Measurements from ENCODE around the gene LRRC23. TPM values are rescaled to one million over a fixed set of nuclear protein-coding genes. Genes with fewer than 3 reads are reported as not detected.
"Not testable (repeated sequence)": the region's sequence is repeated elsewhere in the genome, so short reads cannot be mapped to it uniquely, and the experiment has no call there.

Gene LRRC23
- total RNA-seq, 1 experiment from 2014 or later = 8.0 TPM

DNA sequence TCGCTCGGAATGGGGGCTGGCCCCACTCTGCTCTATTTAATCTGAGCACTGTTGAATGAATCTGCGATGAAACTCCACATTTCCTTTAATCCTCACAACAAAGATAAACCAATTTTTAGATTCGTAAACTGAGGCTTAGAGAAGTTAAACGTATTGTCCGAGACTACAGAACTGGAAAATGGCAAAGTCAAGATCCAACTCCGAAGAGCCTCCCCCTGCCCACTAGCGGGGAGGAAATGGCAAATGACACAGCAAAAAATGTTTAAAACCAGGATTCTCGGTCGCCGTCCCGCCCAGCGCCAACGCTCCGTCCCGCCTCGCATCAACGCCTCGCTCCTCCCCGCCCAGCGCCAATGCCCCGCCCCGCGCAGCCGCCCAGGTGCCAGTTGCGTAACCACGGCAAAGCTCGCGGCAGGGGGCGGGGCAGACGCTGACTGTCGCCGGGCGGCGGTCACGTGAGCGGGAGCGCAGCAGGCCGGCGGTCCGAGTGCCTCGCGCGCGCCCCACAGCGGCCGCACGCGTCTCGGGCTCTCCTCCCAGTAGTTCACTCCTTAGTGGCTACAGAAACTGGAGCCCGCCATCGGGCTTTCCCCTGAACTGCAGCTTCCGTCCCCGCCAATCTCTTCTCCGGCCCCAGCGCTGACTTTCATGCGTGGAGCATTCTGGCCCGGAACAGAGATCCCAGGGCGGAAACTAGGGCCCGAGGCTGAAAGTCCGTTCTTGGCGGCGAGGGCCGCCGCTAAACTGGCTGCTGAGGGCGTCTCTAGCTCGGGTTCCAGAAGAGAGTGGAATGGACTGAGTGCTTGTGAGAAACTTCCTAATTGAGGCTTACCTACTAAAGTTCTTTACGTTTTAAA lies 13.6 kb upstream of the LRRC23 start (continued):
- TF ChIP-seq, protein P1, sequence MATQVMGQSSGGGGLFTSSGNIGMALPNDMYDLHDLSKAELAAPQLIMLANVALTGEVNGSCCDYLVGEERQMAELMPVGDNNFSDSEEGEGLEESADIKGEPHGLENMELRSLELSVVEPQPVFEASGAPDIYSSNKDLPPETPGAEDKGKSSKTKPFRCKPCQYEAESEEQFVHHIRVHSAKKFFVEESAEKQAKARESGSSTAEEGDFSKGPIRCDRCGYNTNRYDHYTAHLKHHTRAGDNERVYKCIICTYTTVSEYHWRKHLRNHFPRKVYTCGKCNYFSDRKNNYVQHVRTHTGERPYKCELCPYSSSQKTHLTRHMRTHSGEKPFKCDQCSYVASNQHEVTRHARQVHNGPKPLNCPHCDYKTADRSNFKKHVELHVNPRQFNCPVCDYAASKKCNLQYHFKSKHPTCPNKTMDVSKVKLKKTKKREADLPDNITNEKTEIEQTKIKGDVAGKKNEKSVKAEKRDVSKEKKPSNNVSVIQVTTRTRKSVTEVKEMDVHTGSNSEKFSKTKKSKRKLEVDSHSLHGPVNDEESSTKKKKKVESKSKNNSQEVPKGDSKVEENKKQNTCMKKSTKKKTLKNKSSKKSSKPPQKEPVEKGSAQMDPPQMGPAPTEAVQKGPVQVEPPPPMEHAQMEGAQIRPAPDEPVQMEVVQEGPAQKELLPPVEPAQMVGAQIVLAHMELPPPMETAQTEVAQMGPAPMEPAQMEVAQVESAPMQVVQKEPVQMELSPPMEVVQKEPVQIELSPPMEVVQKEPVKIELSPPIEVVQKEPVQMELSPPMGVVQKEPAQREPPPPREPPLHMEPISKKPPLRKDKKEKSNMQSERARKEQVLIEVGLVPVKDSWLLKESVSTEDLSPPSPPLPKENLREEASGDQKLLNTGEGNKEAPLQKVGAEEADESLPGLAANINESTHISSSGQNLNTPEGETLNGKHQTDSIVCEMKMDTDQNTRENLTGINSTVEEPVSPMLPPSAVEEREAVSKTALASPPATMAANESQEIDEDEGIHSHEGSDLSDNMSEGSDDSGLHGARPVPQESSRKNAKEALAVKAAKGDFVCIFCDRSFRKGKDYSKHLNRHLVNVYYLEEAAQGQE (IDR thresholded peaks at IDR 0.05; ENCODE audit: low read depth) = no peak
- TF ChIP-seq, protein P2, sequence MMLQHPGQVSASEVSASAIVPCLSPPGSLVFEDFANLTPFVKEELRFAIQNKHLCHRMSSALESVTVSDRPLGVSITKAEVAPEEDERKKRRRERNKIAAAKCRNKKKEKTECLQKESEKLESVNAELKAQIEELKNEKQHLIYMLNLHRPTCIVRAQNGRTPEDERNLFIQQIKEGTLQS (IDR thresholded peaks at IDR 0.05) = no peak

DNA sequence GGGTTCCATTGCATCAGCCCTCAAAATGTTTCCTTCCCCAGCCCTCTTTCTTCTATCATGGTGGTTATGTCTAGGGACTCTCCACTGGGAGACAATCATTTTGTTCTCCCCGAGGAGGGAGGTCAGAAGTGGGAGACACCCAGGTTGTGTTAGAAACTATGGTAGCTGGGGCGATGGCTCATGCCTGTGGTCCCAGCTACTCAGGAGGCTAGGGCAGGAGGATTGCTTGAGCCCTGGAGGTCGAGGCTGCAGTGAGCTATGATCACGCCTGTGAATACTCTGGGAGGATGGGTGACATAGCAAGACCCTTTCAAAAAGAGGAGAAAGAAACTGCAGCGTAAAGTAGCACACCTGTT lies 13.0 kb upstream of the LRRC23 start:
- Histone ChIP-seq H3K36me3 (ENCODE audit: control insufficient read depth in 1 of 2, insufficient read depth in 2 of 2, low read length in 2 of 2) (no peaks in the 10 kb centered on the region; a peak in 1 of 4 replicates), H3K79me2 (ENCODE audit: insufficient read depth, low read length) (no peaks in the 10 kb centered on the region), H3K27ac (ENCODE audit: low read depth, low read length) (peak overlapping the region; percentile 51), H3K27me3 (ENCODE audit: insufficient read depth, low read length) (no peaks in the 10 kb centered on the region), H3K9me3 (ENCODE audit: control insufficient read depth in 1 of 2, insufficient read depth in 1 of 2, low read depth in 1 of 2, low read length in 2 of 2) (no peaks in the 10 kb centered on the region), H2AFZ (ENCODE audit: low read depth, low read length, poor library complexity, severe bottlenecking) (peak overlapping the region; percentile 57), H4K20me1 (ENCODE audit: insufficient read depth) (no peaks in the 10 kb centered on the region), H3K4me3 (replicated peaks in 1 of 2; ENCODE audit: low read depth in 1 of 2, low read length in 2 of 2) (peak overlapping the region; percentile 13 to 33), H3K4me2 (ENCODE audit: low read length) (peak overlapping the region; percentile 73), H3K9me2 (ENCODE audit: insufficient read depth) (no peaks in the 10 kb centered on the region), H3K9ac (ENCODE audit: low read length) (peak overlapping the region; percentile 46), H3K4me1 (ENCODE audit: control insufficient read depth in 1 of 2, insufficient read depth in 2 of 2, low read length in 2 of 2) (peaks cover 12 to 18% of the 10 kb centered on the region in 2 experiments)
- ChIA-PET POLR2A (interaction anchor here (0.7 to 1.7 kb wide), 12 partner anchors 11 to 72 kb away, joined by 3 to 10 read pairs (median 4); partner anchors contain the start of genes C12orf57, LRRC23, RNU7-1 and SPSB2), RAD21 (ENCODE audit: low non-redundant PET in 1 of 2, low total read pairs in 2 of 2, uncharacterized antibody in 2 of 2, unreplicated experiment in 2 of 2) (interaction anchor here (1.2 kb wide), 2 partner anchors 18 to 19 kb away, joined by 3 to 4 read pairs; partner anchors contain the start of gene SPSB2 (in 2 of the 2)), CTCF (interaction anchor here (0.9 to 2.1 kb wide), 12 partner anchors 10 to 222 kb away, joined by 3 to 30 read pairs (median 4); partner anchors contain the start of genes CDCA3, SPSB2, USP5 and ZNF384)
- DNase-seq (ENCODE audit: low read depth, low spot score) (no peak), ATAC-seq (peak; percentile 5)
- BruUV-seq (replicated peaks) = TSS peak; percentile 69
- TF ChIP-seq RAD21 (IDR thresholded peaks at IDR 0.05; ENCODE audit: low read depth) = no peak
- TF ChIP-seq EZH2 (IDR thresholded peaks at IDR 0.05) = no peak
- no peak for TF ChIP-seq TCF7L2 (IDR thresholded peaks at IDR 0.05; ENCODE audit: borderline replicate concordance, extremely low read depth, insufficient read depth, insufficient read length)
- TF ChIP-seq EZH2phosphoT487 (IDR thresholded peaks at IDR 0.05; ENCODE audit: borderline replicate concordance) = no peak
- TF ChIP-seq ZFX (IDR thresholded peaks at IDR 0.05) = no peak
- TF ChIP-seq SP1 (IDR thresholded peaks at IDR 0.05; ENCODE audit: low read depth) = no peak
- no peak for TF ChIP-seq SIN3A (IDR thresholded peaks at IDR 0.05; ENCODE audit: low read depth)
- no peak for TF ChIP-seq JUND (IDR thresholded peaks at IDR 0.05)
- TF ChIP-seq ZNF274 (IDR thresholded peaks at IDR 0.05; ENCODE audit: low read depth, low read length) = no peak
- intact Hi-C loops (cut with micrococcal nuclease) = loop anchor here (1.0 kb wide), 1 partner anchor 20 kb away; no protein-coding TSS in a partner anchor

DNA sequence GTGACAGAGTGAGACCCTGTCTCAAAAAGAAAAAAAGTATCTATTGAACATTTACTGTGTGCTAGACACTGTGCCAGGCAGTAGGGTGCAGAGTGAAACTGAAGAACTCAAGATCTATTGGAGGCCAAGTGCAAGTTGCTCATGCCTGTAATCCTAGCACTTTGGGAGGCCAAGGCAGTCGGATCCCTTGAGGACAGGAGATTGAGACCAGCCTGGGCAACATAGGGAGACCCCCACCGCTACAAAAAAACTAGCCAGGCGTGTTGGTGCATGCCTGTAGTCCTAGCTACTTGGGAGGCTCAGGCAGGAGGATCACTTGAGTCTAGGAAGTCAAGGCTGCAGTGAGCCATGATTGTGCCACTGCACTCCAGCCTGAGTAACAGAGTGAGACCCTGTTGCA lies 11.9 kb upstream of the LRRC23 start:
- ATAC-seq; H3K9me3 ChIP-seq (ENCODE audit: control insufficient read depth in 1 of 2, insufficient read depth in 1 of 2, low read depth in 1 of 2, low read length in 2 of 2); H4K20me1 ChIP-seq (ENCODE audit: insufficient read depth); H3K4me3 ChIP-seq (replicated peaks in 1 of 2; ENCODE audit: low read depth in 1 of 2, low read length in 2 of 2); BruUV-seq (replicated peaks); H3K79me2 ChIP-seq (ENCODE audit: insufficient read depth, low read length); H3K27ac ChIP-seq (ENCODE audit: low read depth, low read length); RAD21 ChIA-PET (ENCODE audit: low non-redundant PET in 1 of 2, low total read pairs in 2 of 2, uncharacterized antibody in 2 of 2, unreplicated experiment in 2 of 2); H3K4me2 ChIP-seq (ENCODE audit: low read length); H3K36me3 ChIP-seq (ENCODE audit: control insufficient read depth in 1 of 2, insufficient read depth in 2 of 2, low read length in 2 of 2); H3K9me2 ChIP-seq (ENCODE audit: insufficient read depth); intact Hi-C loops (cut with micrococcal nuclease); H3K9ac ChIP-seq (ENCODE audit: low read length); H3K27me3 ChIP-seq (ENCODE audit: insufficient read depth, low read length); POLR2A ChIA-PET; DNase-seq (ENCODE audit: low read depth, low spot score); H2AFZ ChIP-seq (ENCODE audit: low read depth, low read length, poor library complexity, severe bottlenecking): not testable (repeated sequence)
- H3K4me1 ChIP-seq (ENCODE audit: control insufficient read depth in 1 of 2, insufficient read depth in 2 of 2, low read length in 2 of 2) = peaks cover 12 to 18% of the 10 kb centered on the region in 2 experiments
- CTCF ChIA-PET = interaction anchor here (2.1 kb wide), 1 partner anchor 20 kb away, joined by 30 read pairs; the partner anchor contains the start of gene SPSB2

Measured in HCT116 (cell line).